Lower lobe of right lung (tissue), 2 donors: Measurements from ENCODE around the gene CREB3L2. TPM values are rescaled to one million over a fixed set of nuclear protein-coding genes. Genes with fewer than 3 reads are reported as not detected.

Source experiments
- ATAC-seq, 2 donors: fragments of 200-7000 bp; cut with Tn5 transposase; one replicate each; pipeline ENCODE4 v1.9.1; 2020 to 2022; ENCODE audit warnings: mild to moderate bottlenecking in 2 of 2, moderate library complexity in 2 of 2
- DNase-seq: peaks from one replicate; pipeline ENCODE4 v3.0.0-alpha.2; 2020
- H3K27ac ChIP-seq: fragments of 200-600 bp; one replicate; pipeline ENCODE4 v1.8.0; 2022
- H3K27me3 ChIP-seq: fragments of 200-600 bp; one replicate; pipeline ENCODE4 v1.8.0; 2022; ENCODE audit warnings: low read depth
- H3K36me3 ChIP-seq: fragments of 200-600 bp; one replicate; pipeline ENCODE4 v1.8.0; 2022; ENCODE audit warnings: mild to moderate bottlenecking
- H3K4me1 ChIP-seq: fragments of 200-600 bp; one replicate; pipeline ENCODE4 v1.8.0; 2022
- H3K4me3 ChIP-seq: fragments of 200-600 bp; one replicate; pipeline ENCODE4 v1.8.0; 2022; ENCODE audit warnings: mild to moderate bottlenecking
- H3K9me3 ChIP-seq: fragments of 200-600 bp; one replicate; pipeline ENCODE4 v1.8.0; 2022
- CTCF ChIP-seq: fragments of 200-600 bp; IDR thresholded peaks from one replicate; pipeline ENCODE4 v1.8.0; 2022; ENCODE audit warnings: antibody characterized with exemption, mild to moderate bottlenecking
- intact Hi-C: fragments of 100-400 bp; cut with DNase I; formaldehyde crosslinking; loops from one replicate; pipeline ENCODE4 v1.11.0; 2022
- total RNA-seq: library from RNA; stranded (reverse); fragmentation: NEBNext Ultra II Directional; extraction: Animal tissue kit (Norgen Biotek cat#: 25700); gene quantifications from one replicate; pipeline ENCODE4 v1.2.1, GENCODE V29; 2021
- donor health status: DM: no; HTN: yes; CAD: no; lungs with severe emphysema.

Gene CREB3L2
- total RNA-seq, 1 donor from 2014 or later: 48.9 TPM

- Histone ChIP-seq H3K4me1 (peaks cover 9% of the 10 kb centered on the region), H3K36me3 (no peaks in the 10 kb centered on the region), H3K4me3 (peak overlapping the region; percentile 33), H3K9me3 (no peaks in the 10 kb centered on the region), H3K27me3 (peaks cover 32% of the 10 kb centered on the region), H3K27ac (no peak overlapping the region)
- peak in 1 of 2 donors; percentile 9 for ATAC-seq
- no peak for TF ChIP-seq CTCF
- no peak for DNase-seq
- intact Hi-C loops: no loop called here
Observed at GRCh38 chr7:137847568-137848050, 154.3 kb downstream of the CREB3L2 start.

- Histone ChIP-seq H3K4me3 (peak within 1 kb of the TSS; percentile 33), H3K27ac (no peak within 1 kb of the TSS), H3K4me1 (peaks cover 9% of the 10 kb centered on the region), H3K9me3 (no peaks in the 10 kb centered on the region), H3K27me3 (peaks cover 32% of the 10 kb centered on the region), H3K36me3 (no peaks in the 10 kb centered on the region)
- intact Hi-C loops: no loop called here
- no peak for TF ChIP-seq CTCF
- peak; percentile 37 for DNase-seq
- ATAC-seq: peak; percentile 28 to 43
Observed at GRCh38 chr7:137846827-137847567, 154.9 kb downstream of the CREB3L2 start, which contains the start of gene DGKI. Gene DGKI, minus strand, starts transcription at chr7:137846974.

GRCh38 chr7:137846549-137846826 is 155.4 kb downstream of the CREB3L2 start:
- H3K27ac ChIP-seq: no peak overlapping the region
- DNase-seq (no peak), ATAC-seq (no peak)
- TF ChIP-seq CTCF: no peak
- H3K9me3 ChIP-seq: no peaks in the 10 kb centered on the region
- peak overlapping the region; percentile 33 for H3K4me3 ChIP-seq
- peaks cover 32% of the 10 kb centered on the region for H3K27me3 ChIP-seq
- intact Hi-C loops: no loop called here
- H3K4me1 ChIP-seq: peaks cover 9% of the 10 kb centered on the region
- H3K36me3 ChIP-seq: no peaks in the 10 kb centered on the region

GRCh38 chr7:137844677-137845425 is 157.0 kb downstream of the CREB3L2 start:
- peaks cover 32% of the 10 kb centered on the region for H3K27me3 ChIP-seq
- H3K27ac ChIP-seq: no peak overlapping the region
- intact Hi-C loops: no loop called here
- DNase-seq: no peak
- no peak for ATAC-seq
- no peak overlapping the region for H3K4me3 ChIP-seq
- TF ChIP-seq CTCF: no peak
- H3K4me1 ChIP-seq: peaks cover 9% of the 10 kb centered on the region
- H3K36me3 ChIP-seq: no peaks in the 10 kb centered on the region
- H3K9me3 ChIP-seq: no peaks in the 10 kb centered on the region

GRCh38 chr7:137839903-137840779 is 161.7 kb downstream of the CREB3L2 start:
- Histone ChIP-seq H3K9me3 (no peaks in the 10 kb centered on the region), H3K27ac (no peak overlapping the region), H3K4me3 (no peak overlapping the region), H3K27me3 (peaks cover 14% of the 10 kb centered on the region), H3K4me1 (no peaks in the 10 kb centered on the region), H3K36me3 (no peaks in the 10 kb centered on the region)
- intact Hi-C loops: no loop called here
- no peak for TF ChIP-seq CTCF
- ATAC-seq: no peak
- DNase-seq: no peak
